WTC11 (cell line): ENCODE data around the gene FAM171A1. TPM values are rescaled to one million over a fixed set of nuclear protein-coding genes. Genes with fewer than 3 reads are reported as not detected.
A peak's percentile ranks its signal among the peaks of the same experiment; 100 is the strongest.

Experiments used
- ATAC-seq: fragments of 200-7000 bp; cut with Tn5 transposase; 2 replicates; pipeline ENCODE4 v1.10.0; 2021; ENCODE audit warnings: mild to moderate bottlenecking, moderate library complexity
- CTCF ChIA-PET: fragments of 300-600 bp; sonication (Branson Sonifier 250); formaldehyde crosslinking; loops from one replicate; lab custom pipeline; 2021; ENCODE audit warnings: antibody characterized with exemption; lab: Charles Lee
- POLR2A ChIA-PET: fragments of 350-600 bp; sonication (Branson Sonifier 250); formaldehyde crosslinking; loops from one replicate; lab custom pipeline; 2021; ENCODE audit warnings: antibody characterized with exemption; lab: Charles Lee
- DNase-seq: peaks from one replicate; pipeline ENCODE4 v3.0.0; 2021; ENCODE audit warnings: low spot score
- H3K27ac Mint-ChIP-seq: 2 replicates; pipeline ENCODE4 v1.8.0; 2021; ENCODE audit warnings: mixed read lengths
- H3K27me3 Mint-ChIP-seq: 2 replicates; pipeline ENCODE4 v1.8.0; 2021; ENCODE audit warnings: low read depth, mild to moderate bottlenecking, moderate library complexity, mixed read lengths
- H3K36me3 Mint-ChIP-seq: 2 replicates; pipeline ENCODE4 v1.8.0; 2021; ENCODE audit warnings: mixed read lengths
- H3K4me1 Mint-ChIP-seq: 2 replicates; pipeline ENCODE4 v1.8.0; 2022; ENCODE audit warnings: mixed read lengths
- H3K4me3 Mint-ChIP-seq: 2 replicates; pipeline ENCODE4 v1.8.0; 2021; ENCODE audit warnings: mild to moderate bottlenecking, moderate library complexity, mixed read lengths
- H3K9me3 Mint-ChIP-seq: 2 replicates; pipeline ENCODE4 v1.8.0; 2021; ENCODE audit warnings: mixed read lengths
- CBFB ChIP-seq: sonication (generic); formaldehyde crosslinking; IDR thresholded peaks from 2 replicates; pipeline ENCODE4 v1.8.1; 2022; ENCODE audit warnings: mild to moderate bottlenecking, low read depth, missing genetic modification reagents
- ELF4 ChIP-seq: sonication (generic); formaldehyde crosslinking; IDR thresholded peaks from 2 replicates; pipeline ENCODE4 v1.8.1; 2022; ENCODE audit warnings: low read depth, mild to moderate bottlenecking, moderate library complexity, missing genetic modification reagents
- EMX1 ChIP-seq: fragments of 250-450 bp; sonication (Bioruptor Pico); IDR thresholded peaks from 2 replicates; pipeline ENCODE4 v1.8.0; 2021; ENCODE audit warnings: mild to moderate bottlenecking
- FOXJ3 ChIP-seq: sonication (generic); formaldehyde crosslinking; IDR thresholded peaks from 2 replicates; pipeline ENCODE4 v1.9.0; 2021; ENCODE audit warnings: missing genetic modification reagents, mild to moderate bottlenecking, borderline replicate concordance
- FOXP1 ChIP-seq: sonication (generic); formaldehyde crosslinking; IDR thresholded peaks from 2 replicates; pipeline ENCODE4 v1.8.0; 2022; ENCODE audit warnings: missing genetic modification reagents, mild to moderate bottlenecking, moderate library complexity, borderline replicate concordance
- HMGA2 ChIP-seq: fragments of 250-450 bp; sonication (Bioruptor Pico); IDR thresholded peaks from 2 replicates; pipeline ENCODE4 v1.4.0; 2021; ENCODE audit warnings: mild to moderate bottlenecking, moderate library complexity
- JUN ChIP-seq: sonication (generic); formaldehyde crosslinking; IDR thresholded peaks from 2 replicates; pipeline ENCODE4 v1.8.0; 2023; ENCODE audit warnings: mild to moderate bottlenecking, missing genetic modification reagents
- NFE2L1 ChIP-seq: sonication (generic); formaldehyde crosslinking; IDR thresholded peaks from 2 replicates; pipeline ENCODE4 v1.8.1; 2023; ENCODE audit warnings: missing genetic modification reagents
- PREB ChIP-seq: sonication (generic); formaldehyde crosslinking; IDR thresholded peaks from 2 replicates; pipeline ENCODE4 v1.8.1; 2022; ENCODE audit warnings: mild to moderate bottlenecking, missing genetic modification reagents, moderate library complexity, borderline replicate concordance
- SMAD3 ChIP-seq: sonication (generic); formaldehyde crosslinking; IDR thresholded peaks from 2 replicates; pipeline ENCODE4 v1.8.0; 2022; ENCODE audit warnings: missing genetic modification reagents, mild to moderate bottlenecking, borderline replicate concordance
- SOX15 ChIP-seq: fragments of 250-450 bp; sonication (Bioruptor Pico); IDR thresholded peaks from 2 replicates; pipeline ENCODE4 v1.9.0; 2021; ENCODE audit warnings: mild to moderate bottlenecking
- TEAD4 ChIP-seq: sonication (generic); formaldehyde crosslinking; IDR thresholded peaks from 2 replicates; pipeline ENCODE4 v1.8.0; 2022; ENCODE audit warnings: mild to moderate bottlenecking, missing genetic modification reagents
- TP53 ChIP-seq: sonication (generic); formaldehyde crosslinking; IDR thresholded peaks from 2 replicates; pipeline ENCODE4 v1.8.1; 2023; ENCODE audit warnings: mild to moderate bottlenecking, missing genetic modification reagents
- ZBTB43 ChIP-seq: sonication (generic); formaldehyde crosslinking; IDR thresholded peaks from 2 replicates; pipeline ENCODE4 v1.8.1; 2023; ENCODE audit warnings: mild to moderate bottlenecking, missing genetic modification reagents
- ZNF138 ChIP-seq: sonication (generic); formaldehyde crosslinking; conservative IDR thresholded peaks from 2 replicates; pipeline ENCODE4 v1.8.1; 2022; ENCODE audit warnings: mild to moderate bottlenecking, moderate library complexity, missing genetic modification reagents
- ZNF281 ChIP-seq: sonication (generic); formaldehyde crosslinking; IDR thresholded peaks from 2 replicates; pipeline ENCODE4 v1.8.0; 2023; ENCODE audit warnings: mild to moderate bottlenecking, missing genetic modification reagents
- ZNF512 ChIP-seq: sonication (generic); formaldehyde crosslinking; IDR thresholded peaks from 2 replicates; pipeline ENCODE4 v1.8.1; 2022; ENCODE audit warnings: missing genetic modification reagents, borderline replicate concordance
- total RNA-seq: library from RNA; stranded (reverse); gene quantifications from 3 replicates; pipeline ENCODE4 v1.2.3, GENCODE V29; 2021
- TF ChIP-seq, protein P1 (sequence below): sonication (generic); formaldehyde crosslinking; IDR thresholded peaks from 2 replicates; pipeline ENCODE4 v1.8.0; 2022; ENCODE audit warnings: mild to moderate bottlenecking, missing genetic modification reagents
- TF ChIP-seq, protein P2 (sequence below): fragments of 250-450 bp; sonication (Bioruptor Pico); IDR thresholded peaks from 2 replicates; pipeline ENCODE4 v1.8.0; 2021; ENCODE audit warnings: mild to moderate bottlenecking
- TF ChIP-seq, protein P3 (sequence below): sonication (generic); formaldehyde crosslinking; IDR thresholded peaks from 2 replicates; pipeline ENCODE4 v1.8.0; 2022; ENCODE audit warnings: mild to moderate bottlenecking, missing genetic modification reagents
- TF ChIP-seq, protein P4 (sequence below): sonication (generic); formaldehyde crosslinking; IDR thresholded peaks from 2 replicates; pipeline ENCODE4 v1.8.0; 2023; ENCODE audit warnings: missing genetic modification reagents
- TF ChIP-seq, protein P5 (sequence below): sonication (generic); formaldehyde crosslinking; IDR thresholded peaks from 2 replicates; pipeline ENCODE4 v1.8.1; 2022; ENCODE audit warnings: mild to moderate bottlenecking, moderate library complexity, missing genetic modification reagents
- TF ChIP-seq, protein P6 (sequence below): fragments of 200-600 bp; IDR thresholded peaks from 2 replicates; pipeline ENCODE4 v1.8.0; 2022; ENCODE audit warnings: antibody characterized with exemption

Gene FAM171A1
- total RNA-seq, 1 experiment from 2014 or later = 33.9 TPM

GRCh38 chr10:15267496-15267895 is 103.6 kb downstream of the FAM171A1 start:
- ATAC-seq = peak; percentile 36; the same call in 1 of the 2 replicates
- TF ChIP-seq HMGA2 = no peak
- TF ChIP-seq ZNF138 (CRISPR knock-in tag) = no peak
- TF ChIP-seq, protein P1, sequence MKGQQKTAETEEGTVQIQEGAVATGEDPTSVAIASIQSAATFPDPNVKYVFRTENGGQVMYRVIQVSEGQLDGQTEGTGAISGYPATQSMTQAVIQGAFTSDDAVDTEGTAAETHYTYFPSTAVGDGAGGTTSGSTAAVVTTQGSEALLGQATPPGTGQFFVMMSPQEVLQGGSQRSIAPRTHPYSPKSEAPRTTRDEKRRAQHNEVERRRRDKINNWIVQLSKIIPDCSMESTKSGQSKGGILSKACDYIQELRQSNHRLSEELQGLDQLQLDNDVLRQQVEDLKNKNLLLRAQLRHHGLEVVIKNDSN (CRISPR knock-in tag) = no peak
- no peak for TF ChIP-seq SOX15 (CRISPR knock-in tag)
- TF ChIP-seq, protein P2, sequence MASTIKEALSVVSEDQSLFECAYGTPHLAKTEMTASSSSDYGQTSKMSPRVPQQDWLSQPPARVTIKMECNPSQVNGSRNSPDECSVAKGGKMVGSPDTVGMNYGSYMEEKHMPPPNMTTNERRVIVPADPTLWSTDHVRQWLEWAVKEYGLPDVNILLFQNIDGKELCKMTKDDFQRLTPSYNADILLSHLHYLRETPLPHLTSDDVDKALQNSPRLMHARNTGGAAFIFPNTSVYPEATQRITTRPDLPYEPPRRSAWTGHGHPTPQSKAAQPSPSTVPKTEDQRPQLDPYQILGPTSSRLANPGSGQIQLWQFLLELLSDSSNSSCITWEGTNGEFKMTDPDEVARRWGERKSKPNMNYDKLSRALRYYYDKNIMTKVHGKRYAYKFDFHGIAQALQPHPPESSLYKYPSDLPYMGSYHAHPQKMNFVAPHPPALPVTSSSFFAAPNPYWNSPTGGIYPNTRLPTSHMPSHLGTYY (CRISPR knock-in tag) = no peak
- no peak for TF ChIP-seq NFE2L1 (CRISPR knock-in tag)
- no peak for TF ChIP-seq PREB (CRISPR knock-in tag)
- no peak for TF ChIP-seq FOXJ3 (CRISPR knock-in tag)
- Mint-ChIP-seq H3K36me3 (peaks cover 39% of the 10 kb centered on the region), H3K27me3 (0 out of 2 replicates have a peak, but pooled peaks cover 3% of the 10 kb centered on the region), H3K27ac (no peak overlapping the region), H3K4me1 (peaks cover 6% of the 10 kb centered on the region), H3K4me3 (no peak overlapping the region), H3K9me3 (peaks cover 22% of the 10 kb centered on the region)
- no peak for DNase-seq
- ChIA-PET POLR2A (no interaction called here), CTCF (no interaction called here)

- DNase-seq = no peak
- H3K27ac Mint-ChIP-seq = no peak overlapping the region
- TF ChIP-seq, protein P3, sequence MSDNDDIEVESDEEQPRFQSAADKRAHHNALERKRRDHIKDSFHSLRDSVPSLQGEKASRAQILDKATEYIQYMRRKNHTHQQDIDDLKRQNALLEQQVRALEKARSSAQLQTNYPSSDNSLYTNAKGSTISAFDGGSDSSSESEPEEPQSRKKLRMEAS (CRISPR knock-in tag) = no peak
- TF ChIP-seq, protein P4, sequence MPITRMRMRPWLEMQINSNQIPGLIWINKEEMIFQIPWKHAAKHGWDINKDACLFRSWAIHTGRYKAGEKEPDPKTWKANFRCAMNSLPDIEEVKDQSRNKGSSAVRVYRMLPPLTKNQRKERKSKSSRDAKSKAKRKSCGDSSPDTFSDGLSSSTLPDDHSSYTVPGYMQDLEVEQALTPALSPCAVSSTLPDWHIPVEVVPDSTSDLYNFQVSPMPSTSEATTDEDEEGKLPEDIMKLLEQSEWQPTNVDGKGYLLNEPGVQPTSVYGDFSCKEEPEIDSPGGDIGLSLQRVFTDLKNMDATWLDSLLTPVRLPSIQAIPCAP (CRISPR knock-in tag) = no peak
- TF ChIP-seq TP53 (CRISPR knock-in tag) (no peak), CBFB (no peak), ZNF512 (CRISPR knock-in tag) (no peak), FOXP1 (CRISPR knock-in tag) (no peak), TEAD4 (CRISPR knock-in tag) (no peak), ELF4 (CRISPR knock-in tag) (no peak), EMX1 (CRISPR knock-in tag) (no peak), ZBTB43 (CRISPR knock-in tag) (no peak), JUN (no peak), SMAD3 (no peak), NFE2L1 (CRISPR knock-in tag) (no peak), ZNF281 (CRISPR knock-in tag) (no peak)
- TF ChIP-seq, protein P5, sequence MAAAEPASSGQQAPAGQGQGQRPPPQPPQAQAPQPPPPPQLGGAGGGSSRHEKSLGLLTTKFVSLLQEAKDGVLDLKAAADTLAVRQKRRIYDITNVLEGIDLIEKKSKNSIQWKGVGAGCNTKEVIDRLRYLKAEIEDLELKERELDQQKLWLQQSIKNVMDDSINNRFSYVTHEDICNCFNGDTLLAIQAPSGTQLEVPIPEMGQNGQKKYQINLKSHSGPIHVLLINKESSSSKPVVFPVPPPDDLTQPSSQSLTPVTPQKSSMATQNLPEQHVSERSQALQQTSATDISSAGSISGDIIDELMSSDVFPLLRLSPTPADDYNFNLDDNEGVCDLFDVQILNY (CRISPR knock-in tag) = no peak
- TF ChIP-seq, protein P6, sequence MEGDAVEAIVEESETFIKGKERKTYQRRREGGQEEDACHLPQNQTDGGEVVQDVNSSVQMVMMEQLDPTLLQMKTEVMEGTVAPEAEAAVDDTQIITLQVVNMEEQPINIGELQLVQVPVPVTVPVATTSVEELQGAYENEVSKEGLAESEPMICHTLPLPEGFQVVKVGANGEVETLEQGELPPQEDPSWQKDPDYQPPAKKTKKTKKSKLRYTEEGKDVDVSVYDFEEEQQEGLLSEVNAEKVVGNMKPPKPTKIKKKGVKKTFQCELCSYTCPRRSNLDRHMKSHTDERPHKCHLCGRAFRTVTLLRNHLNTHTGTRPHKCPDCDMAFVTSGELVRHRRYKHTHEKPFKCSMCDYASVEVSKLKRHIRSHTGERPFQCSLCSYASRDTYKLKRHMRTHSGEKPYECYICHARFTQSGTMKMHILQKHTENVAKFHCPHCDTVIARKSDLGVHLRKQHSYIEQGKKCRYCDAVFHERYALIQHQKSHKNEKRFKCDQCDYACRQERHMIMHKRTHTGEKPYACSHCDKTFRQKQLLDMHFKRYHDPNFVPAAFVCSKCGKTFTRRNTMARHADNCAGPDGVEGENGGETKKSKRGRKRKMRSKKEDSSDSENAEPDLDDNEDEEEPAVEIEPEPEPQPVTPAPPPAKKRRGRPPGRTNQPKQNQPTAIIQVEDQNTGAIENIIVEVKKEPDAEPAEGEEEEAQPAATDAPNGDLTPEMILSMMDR = no peak
Observed at GRCh38 chr10:15266117-15266516, 105.0 kb downstream of the FAM171A1 start.

More at GRCh38 chr10:15266117-15266516, 105.0 kb downstream of the FAM171A1 start:
- Mint-ChIP-seq H3K4me3 (no peak overlapping the region), H3K36me3 (peaks cover 35% of the 10 kb centered on the region), H3K9me3 (peaks cover 18% of the 10 kb centered on the region), H3K27me3 (0 out of 2 replicates have a peak, but pooled peaks cover 3% of the 10 kb centered on the region), H3K4me1 (peaks cover 2% of the 10 kb centered on the region)
- ChIA-PET CTCF (interaction anchor here (0.7 kb wide), 1 partner anchor 99 kb away, joined by 3 read pairs; no protein-coding TSS in a partner anchor), POLR2A (no interaction called here)
- ATAC-seq = no peak
